Activated CD8-positive, alpha-beta T cell treated with anti-CD3 and anti-CD28 coated beads for 36 hours (primary cell): Measurements from ENCODE around the gene CD40. TPM values are rescaled to one million over a fixed set of nuclear protein-coding genes. Genes with fewer than 3 reads are reported as not detected.

Experiments
- ATAC-seq: fragments of 200-7000 bp; cut with Tn5 transposase; one replicate; pipeline ENCODE4 v1.10.0; 2021; ENCODE audit warnings: mild to moderate bottlenecking, moderate library complexity
- CTCF ChIA-PET: fragments of 350-600 bp; sonication (Branson Sonifier 250); formaldehyde crosslinking; loops from one replicate; lab custom pipeline; 2021; ENCODE audit warnings: antibody characterized with exemption; lab: Charles Lee
- POLR2A ChIA-PET: fragments of 350-600 bp; sonication (Branson Sonifier 250); formaldehyde crosslinking; loops from one replicate; lab custom pipeline; 2021; ENCODE audit warnings: antibody characterized with exemption; lab: Charles Lee
- DNase-seq: peaks from one replicate; pipeline ENCODE4 v3.0.0-alpha.2; 2020
- H3K27ac Mint-ChIP-seq: one replicate; pipeline ENCODE4 v1.8.0; 2021; ENCODE audit warnings: mild to moderate bottlenecking, mixed read lengths
- H3K27me3 Mint-ChIP-seq: one replicate; pipeline ENCODE4 v1.8.0; 2021; ENCODE audit warnings: mixed read lengths
- H3K36me3 Mint-ChIP-seq: one replicate; pipeline ENCODE4 v1.8.0; 2021; ENCODE audit warnings: low read depth, mixed read lengths
- H3K4me1 Mint-ChIP-seq: one replicate; pipeline ENCODE4 v1.8.0; 2021; ENCODE audit warnings: low read depth, mixed read lengths
- H3K4me3 Mint-ChIP-seq: one replicate; pipeline ENCODE4 v1.8.0; 2021; ENCODE audit warnings: mild to moderate bottlenecking, moderate library complexity, mixed read lengths
- H3K9me3 Mint-ChIP-seq: one replicate; pipeline ENCODE4 v1.8.0; 2021; ENCODE audit warnings: mixed read lengths
- CTCF ChIP-seq: fragments of 200-600 bp; IDR thresholded peaks from one replicate; pipeline ENCODE4 v1.8.0; 2022; ENCODE audit warnings: antibody characterized with exemption, mild to moderate bottlenecking
- intact Hi-C: fragments of 100-400 bp; cut with micrococcal nuclease; formaldehyde crosslinking; loops from one replicate; pipeline ENCODE4 v1.10.0; 2022
- total RNA-seq, 2 experiments: library from RNA; stranded (reverse); gene quantifications; one replicate each; pipeline ENCODE4 v1.2.3, GENCODE V29; 2021

CD40 gene
- total RNA-seq, 2 experiments from 2014 or later = 3.3 to 3.5 TPM

- ATAC-seq = peak; percentile 24
- no peaks in the 10 kb centered on the region for H3K36me3 Mint-ChIP-seq
- H3K9me3 Mint-ChIP-seq = no peaks in the 10 kb centered on the region
- ChIA-PET POLR2A (no interaction called here), CTCF (interaction anchor here (0.8 to 1.5 kb wide), 6 partner anchors 15 to 287 kb away, joined by 3 to 8 read pairs (median 4); no protein-coding TSS in a partner anchor)
- H3K4me1 Mint-ChIP-seq = no peaks in the 10 kb centered on the region
- no peak overlapping the region for H3K4me3 Mint-ChIP-seq
- intact Hi-C loops = no loop called here
- peak; percentile 43 for DNase-seq
- H3K27me3 Mint-ChIP-seq = peaks cover under 1% of the 10 kb centered on the region
- H3K27ac Mint-ChIP-seq = no peak overlapping the region
- peak; percentile 31 for TF ChIP-seq CTCF
Measured at GRCh38 chr20:46151936-46152335, 33.8 kb downstream of the CD40 start.

GRCh38 chr20:46152824-46153586 lies 34.9 kb downstream of the CD40 start:
- DNase-seq (no peak), ATAC-seq (no peak)
- no peak overlapping the region for H3K4me3 Mint-ChIP-seq
- TF ChIP-seq CTCF = no peak
- CTCF ChIA-PET = interaction anchor here (0.8 to 1.5 kb wide), 2 partner anchors 20 to 21 kb away, joined by 3 to 5 read pairs; no protein-coding TSS in a partner anchor
- POLR2A ChIA-PET = no interaction called here
- H3K9me3 Mint-ChIP-seq = no peaks in the 10 kb centered on the region
- no peaks in the 10 kb centered on the region for H3K4me1 Mint-ChIP-seq
- intact Hi-C loops = no loop called here
- peaks cover 3% of the 10 kb centered on the region for H3K27me3 Mint-ChIP-seq
- no peaks in the 10 kb centered on the region for H3K36me3 Mint-ChIP-seq
- no peak overlapping the region for H3K27ac Mint-ChIP-seq

- DNase-seq (no peak), ATAC-seq (no peak)
- Mint-ChIP-seq H3K4me3 (no peak overlapping the region), H3K9me3 (no peaks in the 10 kb centered on the region), H3K27me3 (peaks cover 6% of the 10 kb centered on the region), H3K36me3 (no peaks in the 10 kb centered on the region), H3K27ac (no peak overlapping the region), H3K4me1 (no peaks in the 10 kb centered on the region)
- ChIA-PET POLR2A (no interaction called here), CTCF (interaction anchor here (0.5 kb wide), 1 partner anchor 712 kb away, joined by 3 read pairs; no protein-coding TSS in a partner anchor)
- TF ChIP-seq CTCF = no peak
- intact Hi-C loops = no loop called here
Measured at GRCh38 chr20:46154305-46154704, 36.2 kb downstream of the CD40 start.

- H3K4me1 Mint-ChIP-seq = no peaks in the 10 kb centered on the region
- DNase-seq (no peak), ATAC-seq (no peak)
- ChIA-PET CTCF (interaction anchor here (0.5 kb wide), 1 partner anchor 711 kb away, joined by 3 read pairs; no protein-coding TSS in a partner anchor), POLR2A (no interaction called here)
- no peak for TF ChIP-seq CTCF
- no peak overlapping the region for H3K27ac Mint-ChIP-seq
- no peak overlapping the region for H3K4me3 Mint-ChIP-seq
- no peaks in the 10 kb centered on the region for H3K36me3 Mint-ChIP-seq
- intact Hi-C loops = no loop called here
- H3K9me3 Mint-ChIP-seq = no peaks in the 10 kb centered on the region
- H3K27me3 Mint-ChIP-seq = peaks cover 7% of the 10 kb centered on the region
Measured at GRCh38 chr20:46154796-46155195, 36.7 kb downstream of the CD40 start.

GRCh38 chr20:46156065-46156464 lies 38.0 kb downstream of the CD40 start:
- Mint-ChIP-seq H3K9me3 (no peaks in the 10 kb centered on the region), H3K27me3 (peaks cover 8% of the 10 kb centered on the region), H3K27ac (no peak overlapping the region), H3K36me3 (no peaks in the 10 kb centered on the region), H3K4me3 (no peak overlapping the region), H3K4me1 (no peaks in the 10 kb centered on the region)
- DNase-seq = no peak
- ChIA-PET CTCF (no interaction called here), POLR2A (no interaction called here)
- no peak for ATAC-seq
- no peak for TF ChIP-seq CTCF
- intact Hi-C loops = no loop called here
